Activated CD8-positive, alpha-beta memory T cell treated with anti-CD3 and anti-CD28 coated beads, Interleukin-2, amount 50 U/mL, for 1 hour (primary cell): ENCODE results near the gene FZD1.

ENCODE experiments used
- DNase-seq: peaks from one replicate; pipeline ENCODE4 v3.0.0-alpha.2; 2020; ENCODE audit errors: extremely low read depth

FZD1 gene

DNA sequence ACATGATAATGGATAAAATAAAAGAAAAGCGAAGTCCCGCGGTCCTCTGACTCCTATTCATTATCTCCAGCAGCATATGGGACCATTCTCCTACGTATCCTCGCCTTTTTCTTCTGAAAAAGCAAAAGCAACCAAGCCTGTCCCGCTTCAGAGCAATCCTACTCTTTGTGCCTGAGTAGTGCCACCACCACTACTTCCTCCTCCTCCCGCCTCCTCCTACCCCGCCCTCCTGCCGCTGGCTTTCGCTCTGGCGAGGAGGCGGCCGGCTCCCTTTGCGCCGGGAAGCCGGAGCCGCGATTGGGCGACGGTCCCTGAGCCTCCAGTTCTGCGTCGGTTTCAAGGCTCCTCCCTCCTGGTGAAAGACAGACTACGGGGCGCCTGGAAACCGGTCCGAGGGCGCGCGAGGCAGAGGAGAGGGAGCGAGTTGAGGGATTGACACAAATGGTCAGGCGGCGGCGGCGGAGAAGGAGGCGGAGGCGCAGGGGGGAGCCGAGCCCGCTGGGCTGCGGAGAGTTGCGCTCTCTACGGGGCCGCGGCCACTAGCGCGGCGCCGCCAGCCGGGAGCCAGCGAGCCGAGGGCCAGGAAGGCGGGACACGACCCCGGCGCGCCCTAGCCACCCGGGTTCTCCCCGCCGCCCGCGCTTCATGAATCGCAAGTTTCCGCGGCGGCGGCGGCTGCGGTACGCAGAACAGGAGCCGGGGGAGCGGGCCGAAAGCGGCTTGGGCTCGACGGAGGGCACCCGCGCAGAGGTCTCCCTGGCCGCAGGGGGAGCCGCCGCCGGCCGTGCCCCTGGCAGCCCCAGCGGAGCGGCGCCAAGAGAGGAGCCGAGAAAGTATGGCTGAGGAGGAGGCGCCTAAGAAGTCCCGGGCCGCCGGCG lies at the start of gene FZD1:
TSS of gene FZD1 (plus strand) at position 388 of the 878 bp plus-strand sequence. CDS start at position 836, 448 bp downstream.
- DNase-seq = no peak

GRCh38 chr7:91226411-91226810 lies 37.8 kb upstream of the FZD1 start:
- no peak for DNase-seq

- DNase-seq = no peak
These were observed 35.9 kb upstream of the FZD1 start for GRCh38 chr7:91228327-91228726.

DNA sequence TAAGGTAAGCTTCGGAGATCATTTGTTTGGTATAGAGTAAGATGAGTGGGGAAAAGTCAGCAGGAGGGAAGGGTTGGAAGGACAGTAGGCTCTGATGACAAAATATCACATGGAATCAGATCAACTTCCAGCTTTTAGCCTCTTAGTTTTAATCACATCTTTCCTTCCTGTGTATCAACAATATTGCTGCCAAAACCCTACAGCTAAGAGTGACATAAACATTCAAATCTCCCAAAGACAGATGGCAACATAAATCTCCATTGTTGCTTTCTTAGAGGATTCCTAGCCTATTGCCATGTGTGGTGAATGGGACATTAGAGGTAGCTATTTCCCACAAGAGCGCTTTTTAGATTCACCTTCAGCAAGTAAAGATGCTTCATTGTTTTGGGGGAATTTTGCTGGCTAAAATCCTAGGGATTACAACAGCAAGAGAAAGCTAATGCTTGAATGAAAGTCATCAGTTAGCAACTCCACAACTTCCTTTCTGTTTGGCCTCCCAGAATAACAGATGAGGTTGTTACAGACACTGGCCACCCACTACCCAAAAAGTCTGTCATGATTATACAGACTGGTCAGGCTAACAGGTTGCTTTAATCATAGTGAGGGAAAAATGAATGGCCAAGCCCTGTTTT lies 35.2 kb upstream of the FZD1 start:
- no peak for DNase-seq

DNA sequence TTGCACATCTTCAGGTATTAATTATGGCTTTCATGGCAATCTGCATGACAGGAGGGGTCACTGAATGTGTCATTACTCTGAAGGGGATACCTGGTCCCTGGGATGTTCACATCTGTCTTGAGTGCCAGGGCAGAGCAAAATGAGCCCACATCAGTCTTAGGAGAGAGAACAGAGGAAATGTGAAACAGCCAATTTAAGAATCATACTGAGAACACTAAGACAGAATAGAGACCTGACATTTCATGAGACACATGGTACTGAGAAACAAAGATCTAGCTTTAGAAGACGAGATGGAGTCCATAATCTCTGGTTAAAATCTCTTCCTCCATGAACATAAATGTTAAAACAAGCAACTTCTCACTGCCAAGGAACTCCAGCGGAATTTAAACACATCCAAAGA lies 34.1 kb upstream of the FZD1 start:
- no peak for DNase-seq

DNA sequence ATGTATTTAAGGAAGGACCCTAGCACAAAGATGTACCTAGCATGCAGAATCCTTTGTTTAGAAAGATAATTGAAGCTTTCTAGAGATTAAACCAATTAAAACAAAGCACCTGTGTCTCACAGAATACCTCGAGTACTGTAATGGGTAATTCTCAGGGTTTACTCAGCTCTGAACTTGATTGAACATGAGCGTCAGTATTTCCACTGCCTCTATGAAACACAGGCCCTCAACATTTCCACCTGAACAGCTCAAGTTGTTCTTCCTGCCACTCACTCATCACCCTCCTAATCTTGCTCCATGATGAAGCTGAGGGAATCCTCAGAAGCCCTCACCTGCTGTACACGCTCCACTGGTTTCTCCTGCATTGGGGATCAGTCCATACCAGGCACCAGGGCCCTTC lies 33.7 kb upstream of the FZD1 start:
- no peak for DNase-seq

GRCh38 chr7:91233212-91233611 lies 31.0 kb upstream of the FZD1 start:
- no peak for DNase-seq

DNA sequence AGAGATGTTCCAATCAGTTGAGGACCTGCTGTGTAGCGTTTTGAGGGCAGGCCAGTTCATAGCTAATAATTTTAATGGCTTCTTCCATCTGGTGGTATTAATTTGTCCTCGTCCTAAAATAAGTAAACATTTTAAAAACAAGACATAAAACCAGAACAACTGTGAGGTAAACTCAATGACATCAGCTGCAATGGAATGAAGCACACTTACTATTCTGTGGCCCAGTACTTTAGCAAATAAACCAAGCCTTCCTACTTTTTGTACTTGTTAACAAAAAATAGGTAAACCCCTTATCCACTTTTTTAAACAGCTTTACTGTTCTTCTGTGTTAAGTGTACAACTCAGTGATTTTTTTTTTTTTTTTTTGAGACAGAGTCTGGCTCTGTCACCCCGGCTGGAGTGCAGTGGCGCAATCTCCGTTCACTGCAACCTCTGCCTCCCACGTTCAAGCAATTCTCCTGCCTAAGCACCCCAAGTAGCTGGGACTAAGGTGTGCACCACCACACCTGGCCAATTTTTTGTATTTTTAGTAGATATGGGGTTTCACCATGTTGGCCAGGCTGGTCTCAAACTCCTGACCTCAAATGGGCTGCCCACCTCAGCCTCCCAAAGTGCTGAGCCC lies 28.9 kb upstream of the FZD1 start:
- DNase-seq = no peak

- no peak for DNase-seq
These were observed 25.0 kb upstream of the FZD1 start for GRCh38 chr7:91239171-91239604.

- DNase-seq = no peak
These were observed 24.5 kb upstream of the FZD1 start for GRCh38 chr7:91239772-91240171.

DNA sequence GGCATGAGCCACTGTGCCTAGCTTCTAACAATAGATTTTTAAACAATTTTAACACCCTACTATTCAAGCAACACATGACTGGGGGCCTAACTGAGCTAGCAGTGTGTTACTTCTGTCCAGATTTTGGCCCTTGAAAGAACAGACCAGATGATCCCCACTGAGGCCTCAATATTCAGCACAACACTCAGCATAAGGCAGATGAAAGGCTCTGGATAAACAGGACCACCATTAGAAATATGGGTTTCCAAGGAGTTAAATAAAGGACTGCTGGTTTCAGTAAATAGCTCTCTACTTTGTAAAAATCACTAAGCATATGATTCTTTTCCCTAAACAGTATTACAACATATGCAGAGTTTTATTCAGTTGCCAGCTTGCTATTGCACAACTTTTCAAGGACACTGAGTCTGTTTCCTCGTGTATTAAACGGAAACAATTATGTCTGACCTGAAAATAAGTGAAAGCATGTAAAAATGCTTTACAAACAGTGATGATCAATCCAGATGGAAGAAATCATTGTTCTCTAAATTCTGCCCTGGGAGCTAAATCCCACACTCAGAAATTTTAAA lies 23.8 kb upstream of the FZD1 start:
- DNase-seq = no peak

DNA sequence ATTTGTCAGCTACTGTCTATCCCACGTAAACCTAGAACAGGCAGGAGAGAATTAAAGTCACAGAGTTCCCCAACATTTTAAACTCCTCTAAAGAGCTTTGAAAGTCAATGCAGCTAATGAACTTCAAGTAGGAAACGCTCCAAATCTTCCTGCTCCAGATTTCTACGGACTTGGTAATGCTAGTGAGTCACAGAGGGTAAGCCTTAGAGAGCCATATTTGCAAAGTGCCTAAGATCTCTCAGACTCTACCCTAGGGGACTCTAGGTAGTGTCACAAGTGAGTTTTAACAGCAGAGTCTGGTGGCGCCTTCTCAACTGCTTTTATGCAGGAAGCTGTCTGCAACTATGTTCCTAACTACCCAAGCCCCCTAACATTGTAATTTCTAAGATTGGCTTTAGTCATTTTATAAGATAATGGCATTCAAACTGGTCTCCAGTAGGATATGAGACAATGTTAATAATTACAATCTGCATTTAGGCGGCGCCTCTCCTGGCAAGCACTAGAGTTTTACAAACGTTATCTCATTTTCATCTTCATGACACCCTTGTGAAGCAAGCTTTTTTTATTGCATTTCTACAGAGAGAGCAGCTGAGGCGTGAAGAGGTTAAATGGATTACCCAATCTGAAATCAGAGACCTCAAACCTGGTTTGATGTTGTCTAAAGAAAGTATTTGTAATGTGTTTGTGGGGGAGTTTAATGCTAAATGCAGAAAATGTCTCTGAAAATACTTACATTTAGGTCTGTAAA lies 22.0 kb upstream of the FZD1 start:
- no peak for DNase-seq

- no peak for DNase-seq
These were observed 20.5 kb upstream of the FZD1 start for GRCh38 chr7:91243591-91244301.

DNA sequence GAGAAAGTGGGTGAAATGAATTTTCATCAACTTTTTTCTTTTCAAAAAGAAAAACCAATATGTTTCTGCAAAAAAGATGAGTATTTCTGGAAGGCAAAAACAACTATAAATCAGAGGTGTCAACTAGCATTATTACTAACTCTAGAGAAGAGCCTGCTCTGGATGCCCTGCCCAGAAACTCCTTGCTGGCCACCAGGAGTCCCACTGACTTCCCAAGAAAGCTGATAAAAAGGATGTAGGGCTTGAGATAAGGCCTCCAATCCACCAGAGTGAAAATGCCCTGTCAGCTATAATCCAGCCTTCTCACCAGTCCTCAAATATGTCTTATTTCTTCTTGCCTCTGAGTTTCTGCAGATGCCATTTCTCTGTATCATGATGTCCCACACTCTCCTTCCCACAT lies 16.7 kb upstream of the FZD1 start:
- no peak for DNase-seq

GRCh38 chr7:91248996-91249395 lies 15.2 kb upstream of the FZD1 start:
- no peak for DNase-seq

- no peak for DNase-seq
These were observed 14.6 kb upstream of the FZD1 start for GRCh38 chr7:91249506-91250233.

GRCh38 chr7:91250706-91251105 lies 13.5 kb upstream of the FZD1 start:
- DNase-seq = no peak

DNA sequence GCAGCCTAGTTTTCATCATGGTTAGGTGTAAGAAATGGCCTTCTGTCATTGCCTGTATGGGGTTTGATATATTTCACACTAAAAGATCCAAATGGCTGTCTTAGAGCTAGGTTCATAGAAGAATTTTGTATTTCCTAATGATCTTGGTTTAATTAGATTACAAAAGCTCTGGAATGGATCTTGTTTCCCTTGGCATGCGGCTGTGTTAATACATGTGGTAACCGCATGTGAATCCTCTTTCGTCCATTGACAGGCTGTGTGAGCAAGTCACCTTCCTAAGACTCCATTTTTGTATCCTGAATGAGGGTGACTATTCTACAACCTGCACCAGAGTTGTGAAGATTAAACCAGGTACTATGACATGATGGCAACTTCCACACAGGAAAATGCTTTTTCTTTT lies 12.4 kb upstream of the FZD1 start:
- DNase-seq = no peak

- no peak for DNase-seq
These were observed 718 bp upstream of the FZD1 start for GRCh38 chr7:91263384-91264045.
